ENCODE data around the gene AADACL3.
A peak's percentile ranks its signal among the peaks of the same experiment; 100 is the strongest.
"Not testable (repeated sequence)": the region's sequence is repeated elsewhere in the genome, so short reads cannot be mapped to it uniquely, and the experiment has no call there.

The AADACL3 gene

GRCh38 chr1:12715896-12716437, at the start of gene AADACL3:
TSS of gene AADACL3 (plus strand) at chr1:12716110. CDS start at chr1:12716177, 67 bp downstream.
- Mint-ChIP-seq H3K9me3 (no peaks in the 10 kb centered on the region), H3K4me3 (no peak within 1 kb of the TSS), H3K27me3 (peaks cover 42% of the 10 kb centered on the region), H3K4me1 (peaks cover 6% of the 10 kb centered on the region), H3K27ac (no peak within 1 kb of the TSS)
- ATAC-seq: no peak
- DNase-seq: no peak

- no peak for ATAC-seq
- peaks cover 8% of the 10 kb centered on the region for H3K27me3 Mint-ChIP-seq
These were observed 49.7 kb upstream of the AADACL3 start for GRCh38 chr1:12666141-12666735.

GRCh38 chr1:12669529-12670068, 46.3 kb upstream of the AADACL3 start:
- Mint-ChIP-seq H3K9me3 (peaks cover 7 to 15% of the 10 kb centered on the region in 2 donors), H3K4me1 (no peaks in the 10 kb centered on the region), H3K4me3 (no peak overlapping the region), H3K27me3 (peaks cover 24% of the 10 kb centered on the region), H3K27ac (no peak overlapping the region)
- ATAC-seq: no peak
- no peak for DNase-seq

More at GRCh38 chr1:12666141-12666735, 49.7 kb upstream of the AADACL3 start:
- DNase-seq: no peak
- Mint-ChIP-seq H3K4me1 (no peaks in the 10 kb centered on the region), H3K4me3 (no peak overlapping the region), H3K27ac (no peak overlapping the region), H3K9me3 (peaks cover 7 to 15% of the 10 kb centered on the region in 2 donors)

GRCh38 chr1:12674358-12674757, 41.6 kb upstream of the AADACL3 start:
- Mint-ChIP-seq H3K9me3 (no peaks in the 10 kb centered on the region), H3K4me1 (no peaks in the 10 kb centered on the region), H3K27ac (no peak overlapping the region), H3K27me3 (peaks cover 36% of the 10 kb centered on the region), H3K4me3 (no peak overlapping the region)
- no peak for DNase-seq
- ATAC-seq: no peak

GRCh38 chr1:12676122-12676521, 39.8 kb upstream of the AADACL3 start:
- H3K4me3 Mint-ChIP-seq, ATAC-seq, H3K9me3 Mint-ChIP-seq, DNase-seq, H3K4me1 Mint-ChIP-seq, H3K27ac Mint-ChIP-seq: not testable (repeated sequence)
- peaks cover 36% of the 10 kb centered on the region for H3K27me3 Mint-ChIP-seq

GRCh38 chr1:12677565-12677964, 38.3 kb upstream of the AADACL3 start:
- H3K4me3 Mint-ChIP-seq: no peak overlapping the region
- no peak overlapping the region for H3K27ac Mint-ChIP-seq
- no peaks in the 10 kb centered on the region for H3K9me3 Mint-ChIP-seq
- DNase-seq (no peak), ATAC-seq (no peak)
- no peaks in the 10 kb centered on the region for H3K4me1 Mint-ChIP-seq
- H3K27me3 Mint-ChIP-seq: peaks cover 22% of the 10 kb centered on the region

GRCh38 chr1:12678350-12678749, 37.6 kb upstream of the AADACL3 start:
- DNase-seq (no peak), ATAC-seq (no peak)
- H3K9me3 Mint-ChIP-seq: no peaks in the 10 kb centered on the region
- H3K4me1 Mint-ChIP-seq: no peaks in the 10 kb centered on the region
- peaks cover 26% of the 10 kb centered on the region for H3K27me3 Mint-ChIP-seq
- no peak overlapping the region for H3K27ac Mint-ChIP-seq
- H3K4me3 Mint-ChIP-seq: no peak overlapping the region

- no peak overlapping the region for H3K4me3 Mint-ChIP-seq
- peaks cover 27% of the 10 kb centered on the region for H3K27me3 Mint-ChIP-seq
- no peak overlapping the region for H3K27ac Mint-ChIP-seq
- no peaks in the 10 kb centered on the region for H3K4me1 Mint-ChIP-seq
- DNase-seq (no peak), ATAC-seq (no peak)
- H3K9me3 Mint-ChIP-seq: no peaks in the 10 kb centered on the region
These were observed 37.1 kb upstream of the AADACL3 start for GRCh38 chr1:12678820-12679219.

GRCh38 chr1:12690156-12690555, 25.8 kb upstream of the AADACL3 start:
- H3K27ac Mint-ChIP-seq: no peak overlapping the region
- DNase-seq: no peak

GRCh38 chr1:12692967-12693782, 22.7 kb upstream of the AADACL3 start:
- Mint-ChIP-seq H3K4me3 (no peak overlapping the region), H3K9me3 (no peaks in the 10 kb centered on the region), H3K27ac (no peak overlapping the region), H3K4me1 (no peaks in the 10 kb centered on the region), H3K27me3 (peaks cover 26% of the 10 kb centered on the region)
- DNase-seq (no peak), ATAC-seq (no peak)

More at GRCh38 chr1:12690156-12690555, 25.8 kb upstream of the AADACL3 start:
- ATAC-seq: no peak
- Mint-ChIP-seq H3K27me3 (peaks cover 13% of the 10 kb centered on the region), H3K4me3 (no peak overlapping the region), H3K9me3 (no peaks in the 10 kb centered on the region), H3K4me1 (no peaks in the 10 kb centered on the region)

- Mint-ChIP-seq H3K4me3 (no peak overlapping the region), H3K4me1 (no peaks in the 10 kb centered on the region), H3K27ac (peak overlapping the region in 1 of 2 donors; percentile 8), H3K27me3 (peaks cover 26% of the 10 kb centered on the region), H3K9me3 (no peaks in the 10 kb centered on the region)
- DNase-seq (no peak), ATAC-seq (no peak)
These were observed 19.3 kb upstream of the AADACL3 start for GRCh38 chr1:12696658-12697057.

- H3K27me3 Mint-ChIP-seq: peaks cover 26% of the 10 kb centered on the region
- no peaks in the 10 kb centered on the region for H3K4me1 Mint-ChIP-seq
- no peak overlapping the region for H3K27ac Mint-ChIP-seq
- peaks cover 0 to under 1% of the 10 kb centered on the region in 2 donors for H3K9me3 Mint-ChIP-seq
- DNase-seq: no peak
- no peak overlapping the region for H3K4me3 Mint-ChIP-seq
- ATAC-seq: no peak
These were observed 18.5 kb upstream of the AADACL3 start for GRCh38 chr1:12697397-12697796.

GRCh38 chr1:12703821-12704451, 12.0 kb upstream of the AADACL3 start:
- ATAC-seq: no peak
- no peaks in the 10 kb centered on the region for H3K4me1 Mint-ChIP-seq

GRCh38 chr1:12706061-12706460, 9.8 kb upstream of the AADACL3 start:
- peaks cover 15% of the 10 kb centered on the region for H3K27me3 Mint-ChIP-seq
- DNase-seq (no peak), ATAC-seq (no peak)
- H3K4me1 Mint-ChIP-seq: no peaks in the 10 kb centered on the region
- H3K4me3 Mint-ChIP-seq: no peak overlapping the region
- H3K9me3 Mint-ChIP-seq: peaks cover 10 to 26% of the 10 kb centered on the region in 2 donors
- H3K27ac Mint-ChIP-seq: no peak overlapping the region

More at GRCh38 chr1:12703821-12704451, 12.0 kb upstream of the AADACL3 start:
- DNase-seq: no peak
- Mint-ChIP-seq H3K27me3 (peaks cover 14% of the 10 kb centered on the region), H3K4me3 (no peak overlapping the region), H3K27ac (no peak overlapping the region), H3K9me3 (peaks cover 10 to 26% of the 10 kb centered on the region in 2 donors)

- Mint-ChIP-seq H3K4me3 (no peak overlapping the region), H3K4me1 (no peaks in the 10 kb centered on the region), H3K27ac (no peak overlapping the region)
These were observed 7.4 kb upstream of the AADACL3 start for GRCh38 chr1:12708396-12709090.

More at GRCh38 chr1:12708396-12709090, 7.4 kb upstream of the AADACL3 start:
- peaks cover 29% of the 10 kb centered on the region for H3K27me3 Mint-ChIP-seq
- H3K9me3 Mint-ChIP-seq: peaks cover 6 to 14% of the 10 kb centered on the region in 2 donors
- ATAC-seq: no peak
- DNase-seq: no peak

Data from stimulated activated naive CD8-positive, alpha-beta T cell treated with anti-CD3 and anti-CD28 coated beads, Interleukin-15, amount 100 ng/mL, for 72 hours (primary cell).